ENCODE results near the gene SYNJ2. TPM values are rescaled to one million over a fixed set of nuclear protein-coding genes. Genes with fewer than 3 reads are reported as not detected.

Gene SYNJ2
- total and polyA plus RNA-seq, 4 experiments from 2014 or later = 14.5 to 17.4 (median 15.9) TPM

GRCh38 chr6:158121335-158121734, 139.7 kb downstream of the SYNJ2 start:
- no peak overlapping the region for H3K4me3 Mint-ChIP-seq

GRCh38 chr6:158122048-158122447, 140.4 kb downstream of the SYNJ2 start:
- H3K4me1 ChIP-seq (ENCODE audit: insufficient read depth, low read length) = no peaks in the 10 kb centered on the region
- DNase-seq = no peak
- no peaks in the 10 kb centered on the region for H3K27me3 ChIP-seq (ENCODE audit: insufficient read depth, low read length)
- H3K27ac ChIP-seq (ENCODE audit: low read depth, low read length) = no peak overlapping the region
- intact Hi-C loops (cut with micrococcal nuclease) = no loop called here
- Mint-ChIP-seq H3K27me3 (no peaks in the 10 kb centered on the region), H3K36me3 (peaks cover 21 to 55% of the 10 kb centered on the region in 2 donors), H3K27ac (no peak overlapping the region), H3K4me1 (no peaks in the 10 kb centered on the region), H3K4me3 (no peak overlapping the region), H3K9me3 (no peaks in the 10 kb centered on the region)
- ChIA-PET POLR2A (ENCODE audit: partially characterized antibody) (no interaction called here), CTCF (ENCODE audit: partially characterized antibody) (no interaction called here)
- H3K9me3 ChIP-seq (ENCODE audit: control insufficient read depth in 1 of 2, low read length in 2 of 2) = no peaks in the 10 kb centered on the region
- no peak overlapping the region for H3K4me3 ChIP-seq (ENCODE audit: low read length in 2 of 2)
- no peaks in the 10 kb centered on the region for H3K36me3 ChIP-seq (ENCODE audit: insufficient read depth, low read length)

More at GRCh38 chr6:158121335-158121734, 139.7 kb downstream of the SYNJ2 start:
- no peaks in the 10 kb centered on the region for H3K4me1 Mint-ChIP-seq
- Histone ChIP-seq H3K4me3 (ENCODE audit: low read length in 2 of 2) (no peak overlapping the region), H3K36me3 (ENCODE audit: insufficient read depth, low read length) (no peaks in the 10 kb centered on the region), H3K27ac (ENCODE audit: low read depth, low read length) (no peak overlapping the region), H3K4me1 (ENCODE audit: insufficient read depth, low read length) (no peaks in the 10 kb centered on the region), H3K9me3 (ENCODE audit: control insufficient read depth in 1 of 2, low read length in 2 of 2) (no peaks in the 10 kb centered on the region), H3K27me3 (ENCODE audit: insufficient read depth, low read length) (no peaks in the 10 kb centered on the region)
- H3K9me3 Mint-ChIP-seq = no peaks in the 10 kb centered on the region
- intact Hi-C loops (cut with micrococcal nuclease) = no loop called here
- H3K36me3 Mint-ChIP-seq = peaks cover 24 to 55% of the 10 kb centered on the region in 2 donors
- no peaks in the 10 kb centered on the region for H3K27me3 Mint-ChIP-seq
- ChIA-PET CTCF (ENCODE audit: partially characterized antibody) (no interaction called here), POLR2A (ENCODE audit: partially characterized antibody) (no interaction called here)
- no peak overlapping the region for H3K27ac Mint-ChIP-seq
- no peak for DNase-seq

- Histone ChIP-seq H3K4me1 (ENCODE audit: insufficient read depth, low read length) (no peaks in the 10 kb centered on the region), H3K4me3 (ENCODE audit: low read length in 2 of 2) (no peak overlapping the region), H3K36me3 (ENCODE audit: insufficient read depth, low read length) (no peaks in the 10 kb centered on the region), H3K9me3 (ENCODE audit: control insufficient read depth in 1 of 2, low read length in 2 of 2) (no peaks in the 10 kb centered on the region), H3K27me3 (ENCODE audit: insufficient read depth, low read length) (no peaks in the 10 kb centered on the region), H3K27ac (ENCODE audit: low read depth, low read length) (no peak overlapping the region)
- ChIA-PET POLR2A (ENCODE audit: partially characterized antibody) (interaction anchor here (0.7 kb wide), 1 partner anchor 20 kb away, joined by 3 read pairs; no protein-coding TSS in a partner anchor), CTCF (ENCODE audit: partially characterized antibody) (interaction anchor here (0.9 kb wide), 1 partner anchor 9 kb away, joined by 3 read pairs; no protein-coding TSS in a partner anchor)
- no peak overlapping the region for H3K4me3 Mint-ChIP-seq
- no peak overlapping the region for H3K27ac Mint-ChIP-seq
- no peaks in the 10 kb centered on the region for H3K27me3 Mint-ChIP-seq
- H3K36me3 Mint-ChIP-seq = peaks cover 21 to 50% of the 10 kb centered on the region in 2 donors
- H3K9me3 Mint-ChIP-seq = no peaks in the 10 kb centered on the region
- intact Hi-C loops (cut with micrococcal nuclease) = no loop called here
- no peaks in the 10 kb centered on the region for H3K4me1 Mint-ChIP-seq
- DNase-seq = no peak
Measured at GRCh38 chr6:158124288-158124687, 142.6 kb downstream of the SYNJ2 start.

- no peak for DNase-seq
- H3K9me3 Mint-ChIP-seq = no peaks in the 10 kb centered on the region
- peaks cover 21 to 49% of the 10 kb centered on the region in 2 donors for H3K36me3 Mint-ChIP-seq
- no peaks in the 10 kb centered on the region for H3K4me1 Mint-ChIP-seq
- Histone ChIP-seq H3K36me3 (ENCODE audit: insufficient read depth, low read length) (no peaks in the 10 kb centered on the region), H3K9me3 (ENCODE audit: control insufficient read depth in 1 of 2, low read length in 2 of 2) (no peaks in the 10 kb centered on the region), H3K4me1 (ENCODE audit: insufficient read depth, low read length) (no peaks in the 10 kb centered on the region), H3K27me3 (ENCODE audit: insufficient read depth, low read length) (no peaks in the 10 kb centered on the region), H3K4me3 (ENCODE audit: low read length in 2 of 2) (no peak overlapping the region), H3K27ac (ENCODE audit: low read depth, low read length) (no peak overlapping the region)
- H3K4me3 Mint-ChIP-seq = no peak overlapping the region
- ChIA-PET POLR2A (ENCODE audit: partially characterized antibody) (no interaction called here), CTCF (ENCODE audit: partially characterized antibody) (no interaction called here)
- intact Hi-C loops (cut with micrococcal nuclease) = no loop called here
- no peaks in the 10 kb centered on the region for H3K27me3 Mint-ChIP-seq
- H3K27ac Mint-ChIP-seq = no peak overlapping the region
Measured at GRCh38 chr6:158125271-158125670, 143.6 kb downstream of the SYNJ2 start.

- Mint-ChIP-seq H3K27me3 (no peaks in the 10 kb centered on the region), H3K9me3 (no peaks in the 10 kb centered on the region), H3K27ac (no peak overlapping the region), H3K4me3 (no peak overlapping the region), H3K4me1 (no peaks in the 10 kb centered on the region), H3K36me3 (peaks cover 12 to 23% of the 10 kb centered on the region in 2 donors)
- Histone ChIP-seq H3K27me3 (ENCODE audit: insufficient read depth, low read length) (no peaks in the 10 kb centered on the region), H3K9me3 (ENCODE audit: control insufficient read depth in 1 of 2, low read length in 2 of 2) (no peaks in the 10 kb centered on the region), H3K27ac (ENCODE audit: low read depth, low read length) (no peak overlapping the region), H3K4me3 (ENCODE audit: low read length in 2 of 2) (no peak overlapping the region), H3K36me3 (ENCODE audit: insufficient read depth, low read length) (no peaks in the 10 kb centered on the region), H3K4me1 (ENCODE audit: insufficient read depth, low read length) (no peaks in the 10 kb centered on the region)
- intact Hi-C loops (cut with micrococcal nuclease) = no loop called here
- CTCF ChIA-PET (ENCODE audit: partially characterized antibody) = interaction anchor here (1.0 to 1.3 kb wide), 2 partner anchors 59 to 106 kb away, joined by 3 read pairs; no protein-coding TSS in a partner anchor
- peak in 2 of 5 donors; percentile 6 to 11 for DNase-seq
- POLR2A ChIA-PET (ENCODE audit: partially characterized antibody) = no interaction called here
Measured at GRCh38 chr6:158131926-158132325, 150.3 kb downstream of the SYNJ2 start.

- Histone ChIP-seq H3K27ac (ENCODE audit: low read depth, low read length) (no peak overlapping the region), H3K4me1 (ENCODE audit: insufficient read depth, low read length) (no peaks in the 10 kb centered on the region), H3K36me3 (ENCODE audit: insufficient read depth, low read length) (no peaks in the 10 kb centered on the region), H3K4me3 (ENCODE audit: low read length in 2 of 2) (no peak overlapping the region), H3K27me3 (ENCODE audit: insufficient read depth, low read length) (no peaks in the 10 kb centered on the region), H3K9me3 (ENCODE audit: control insufficient read depth in 1 of 2, low read length in 2 of 2) (no peaks in the 10 kb centered on the region)
- H3K27ac Mint-ChIP-seq = peak overlapping the region in 2 of 7 donors; percentile 5 to 57
- H3K4me1 Mint-ChIP-seq = no peaks in the 10 kb centered on the region
- intact Hi-C loops (cut with micrococcal nuclease) = no loop called here
- CTCF ChIA-PET (ENCODE audit: partially characterized antibody) = no interaction called here
- H3K27me3 Mint-ChIP-seq = no peaks in the 10 kb centered on the region
- H3K4me3 Mint-ChIP-seq = no peak overlapping the region
- no peaks in the 10 kb centered on the region for H3K9me3 Mint-ChIP-seq
- H3K36me3 Mint-ChIP-seq = peaks cover 36 to 37% of the 10 kb centered on the region in 2 donors
- POLR2A ChIA-PET (ENCODE audit: partially characterized antibody) = no interaction called here
- DNase-seq = no peak
Measured at GRCh38 chr6:158142789-158143188, 161.1 kb downstream of the SYNJ2 start.

- Histone ChIP-seq H3K27ac (ENCODE audit: low read depth, low read length) (no peak overlapping the region), H3K9me3 (ENCODE audit: control insufficient read depth in 1 of 2, low read length in 2 of 2) (no peaks in the 10 kb centered on the region), H3K4me3 (ENCODE audit: low read length in 2 of 2) (no peak overlapping the region), H3K36me3 (ENCODE audit: insufficient read depth, low read length) (no peaks in the 10 kb centered on the region), H3K27me3 (ENCODE audit: insufficient read depth, low read length) (no peaks in the 10 kb centered on the region), H3K4me1 (ENCODE audit: insufficient read depth, low read length) (no peaks in the 10 kb centered on the region)
- H3K4me3 Mint-ChIP-seq = no peak overlapping the region
- H3K36me3 Mint-ChIP-seq = peaks cover 35 to 37% of the 10 kb centered on the region in 2 donors
- no peaks in the 10 kb centered on the region for H3K4me1 Mint-ChIP-seq
- H3K9me3 Mint-ChIP-seq = no peaks in the 10 kb centered on the region
- POLR2A ChIA-PET (ENCODE audit: partially characterized antibody) = no interaction called here
- H3K27ac Mint-ChIP-seq = no peak overlapping the region
- CTCF ChIA-PET (ENCODE audit: partially characterized antibody) = interaction anchor here (0.6 kb wide), 1 partner anchor 407 kb away, joined by 4 read pairs; no protein-coding TSS in a partner anchor
- intact Hi-C loops (cut with micrococcal nuclease) = no loop called here
- no peak for DNase-seq
- no peaks in the 10 kb centered on the region for H3K27me3 Mint-ChIP-seq
Measured at GRCh38 chr6:158143700-158144099, 162.0 kb downstream of the SYNJ2 start.
